Gastroesophageal sphincter (tissue), 3 donors: Measurements from ENCODE around the gene LHFPL3.

Experiments used
- CTCF ChIP-seq, 4 experiments: fragments of 200-600 bp in 2 of 4; fragments of 450-650 bp in 2 of 4; sonication (generic) in 1 of 4; IDR thresholded peaks; one replicate each; pipeline ENCODE4 v1.5.1; 2017 to 2019; ENCODE audit warnings: antibody characterized with exemption in 4 of 4, mild to moderate bottlenecking in 2 of 4, moderate library complexity in 2 of 4
- EP300 ChIP-seq: sonication (generic); formaldehyde crosslinking; IDR thresholded peaks from one replicate; pipeline ENCODE4 v1.6.1; 2017; ENCODE audit warnings: antibody characterized with exemption, mild to moderate bottlenecking
- POLR2A ChIP-seq, 2 donors: fragments of 450-650 bp; IDR thresholded peaks; one replicate each; pipeline ENCODE4 v1.6.1; 2017; ENCODE audit warnings: antibody characterized with exemption in 2 of 2, mild to moderate bottlenecking in 2 of 2, moderate library complexity in 1 of 2

GRCh38 chr7:104873401-104873800 lies 545.0 kb downstream of the LHFPL3 start:
- TF ChIP-seq CTCF (IDR thresholded peaks at IDR 0.05) = no peak
- no peak for TF ChIP-seq POLR2A (IDR thresholded peaks at IDR 0.05)
- TF ChIP-seq EP300 = no peak
